ENCODE results near the gene SMAD3.

Gene SMAD3

GRCh38 chr15:67196672-67197363 is 131.4 kb downstream of the SMAD3 start (continued):
- TF ChIP-seq ZNF140 (tag by site-specific recombination; IDR thresholded peaks at IDR 0.05): no peak
- TF ChIP-seq, protein P1, sequence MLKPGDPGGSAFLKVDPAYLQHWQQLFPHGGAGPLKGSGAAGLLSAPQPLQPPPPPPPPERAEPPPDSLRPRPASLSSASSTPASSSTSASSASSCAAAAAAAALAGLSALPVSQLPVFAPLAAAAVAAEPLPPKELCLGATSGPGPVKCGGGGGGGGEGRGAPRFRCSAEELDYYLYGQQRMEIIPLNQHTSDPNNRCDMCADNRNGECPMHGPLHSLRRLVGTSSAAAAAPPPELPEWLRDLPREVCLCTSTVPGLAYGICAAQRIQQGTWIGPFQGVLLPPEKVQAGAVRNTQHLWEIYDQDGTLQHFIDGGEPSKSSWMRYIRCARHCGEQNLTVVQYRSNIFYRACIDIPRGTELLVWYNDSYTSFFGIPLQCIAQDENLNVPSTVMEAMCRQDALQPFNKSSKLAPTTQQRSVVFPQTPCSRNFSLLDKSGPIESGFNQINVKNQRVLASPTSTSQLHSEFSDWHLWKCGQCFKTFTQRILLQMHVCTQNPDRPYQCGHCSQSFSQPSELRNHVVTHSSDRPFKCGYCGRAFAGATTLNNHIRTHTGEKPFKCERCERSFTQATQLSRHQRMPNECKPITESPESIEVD (tag by site-specific recombination; IDR thresholded peaks at IDR 0.05): no peak
- TF ChIP-seq GLIS1 (tag by site-specific recombination; IDR thresholded peaks at IDR 0.05): no peak
- no peak for TF ChIP-seq ZNF211 (tag by site-specific recombination; IDR thresholded peaks at IDR 0.05; ENCODE audit: low read depth)
- TF ChIP-seq, protein P2, sequence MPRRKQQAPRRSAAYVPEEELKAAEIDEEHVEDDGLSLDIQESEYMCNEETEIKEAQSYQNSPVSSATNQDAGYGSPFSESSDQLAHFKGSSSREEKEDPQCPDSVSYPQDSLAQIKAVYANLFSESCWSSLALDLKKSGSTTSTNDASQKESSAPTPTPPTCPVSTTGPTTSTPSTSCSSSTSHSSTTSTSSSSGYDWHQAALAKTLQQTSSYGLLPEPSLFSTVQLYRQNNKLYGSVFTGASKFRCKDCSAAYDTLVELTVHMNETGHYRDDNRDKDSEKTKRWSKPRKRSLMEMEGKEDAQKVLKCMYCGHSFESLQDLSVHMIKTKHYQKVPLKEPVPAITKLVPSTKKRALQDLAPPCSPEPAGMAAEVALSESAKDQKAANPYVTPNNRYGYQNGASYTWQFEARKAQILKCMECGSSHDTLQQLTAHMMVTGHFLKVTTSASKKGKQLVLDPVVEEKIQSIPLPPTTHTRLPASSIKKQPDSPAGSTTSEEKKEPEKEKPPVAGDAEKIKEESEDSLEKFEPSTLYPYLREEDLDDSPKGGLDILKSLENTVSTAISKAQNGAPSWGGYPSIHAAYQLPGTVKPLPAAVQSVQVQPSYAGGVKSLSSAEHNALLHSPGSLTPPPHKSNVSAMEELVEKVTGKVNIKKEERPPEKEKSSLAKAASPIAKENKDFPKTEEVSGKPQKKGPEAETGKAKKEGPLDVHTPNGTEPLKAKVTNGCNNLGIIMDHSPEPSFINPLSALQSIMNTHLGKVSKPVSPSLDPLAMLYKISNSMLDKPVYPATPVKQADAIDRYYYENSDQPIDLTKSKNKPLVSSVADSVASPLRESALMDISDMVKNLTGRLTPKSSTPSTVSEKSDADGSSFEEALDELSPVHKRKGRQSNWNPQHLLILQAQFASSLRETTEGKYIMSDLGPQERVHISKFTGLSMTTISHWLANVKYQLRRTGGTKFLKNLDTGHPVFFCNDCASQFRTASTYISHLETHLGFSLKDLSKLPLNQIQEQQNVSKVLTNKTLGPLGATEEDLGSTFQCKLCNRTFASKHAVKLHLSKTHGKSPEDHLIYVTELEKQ (tag by site-specific recombination; IDR thresholded peaks at IDR 0.05; ENCODE audit: borderline replicate concordance): no peak; the same call in 1 of the 2 replicates
- no peak for TF ChIP-seq ZNF169 (tag by site-specific recombination; IDR thresholded peaks at IDR 0.05)
- no peak for TF ChIP-seq ZNF645 (tag by site-specific recombination; IDR thresholded peaks at IDR 0.05)
- no peak for TF ChIP-seq ZNF155 (tag by site-specific recombination; IDR thresholded peaks at IDR 0.05)
- no peak for TF ChIP-seq ZBTB10 (tag by site-specific recombination; IDR thresholded peaks at IDR 0.05)
- TF ChIP-seq ZNF354C (tag by site-specific recombination; IDR thresholded peaks at IDR 0.05; ENCODE audit: borderline replicate concordance, low read depth): no peak
- no peak for TF ChIP-seq ZFP41 (tag by site-specific recombination; IDR thresholded peaks at IDR 0.05; ENCODE audit: borderline replicate concordance)
- no peak for TF ChIP-seq MEIS1 (CRISPR knock-in tag; IDR thresholded peaks at IDR 0.05; ENCODE audit: borderline replicate concordance)
- no peak for TF ChIP-seq ZNF677 (tag by site-specific recombination; IDR thresholded peaks at IDR 0.05)
- TF ChIP-seq, protein P3, sequence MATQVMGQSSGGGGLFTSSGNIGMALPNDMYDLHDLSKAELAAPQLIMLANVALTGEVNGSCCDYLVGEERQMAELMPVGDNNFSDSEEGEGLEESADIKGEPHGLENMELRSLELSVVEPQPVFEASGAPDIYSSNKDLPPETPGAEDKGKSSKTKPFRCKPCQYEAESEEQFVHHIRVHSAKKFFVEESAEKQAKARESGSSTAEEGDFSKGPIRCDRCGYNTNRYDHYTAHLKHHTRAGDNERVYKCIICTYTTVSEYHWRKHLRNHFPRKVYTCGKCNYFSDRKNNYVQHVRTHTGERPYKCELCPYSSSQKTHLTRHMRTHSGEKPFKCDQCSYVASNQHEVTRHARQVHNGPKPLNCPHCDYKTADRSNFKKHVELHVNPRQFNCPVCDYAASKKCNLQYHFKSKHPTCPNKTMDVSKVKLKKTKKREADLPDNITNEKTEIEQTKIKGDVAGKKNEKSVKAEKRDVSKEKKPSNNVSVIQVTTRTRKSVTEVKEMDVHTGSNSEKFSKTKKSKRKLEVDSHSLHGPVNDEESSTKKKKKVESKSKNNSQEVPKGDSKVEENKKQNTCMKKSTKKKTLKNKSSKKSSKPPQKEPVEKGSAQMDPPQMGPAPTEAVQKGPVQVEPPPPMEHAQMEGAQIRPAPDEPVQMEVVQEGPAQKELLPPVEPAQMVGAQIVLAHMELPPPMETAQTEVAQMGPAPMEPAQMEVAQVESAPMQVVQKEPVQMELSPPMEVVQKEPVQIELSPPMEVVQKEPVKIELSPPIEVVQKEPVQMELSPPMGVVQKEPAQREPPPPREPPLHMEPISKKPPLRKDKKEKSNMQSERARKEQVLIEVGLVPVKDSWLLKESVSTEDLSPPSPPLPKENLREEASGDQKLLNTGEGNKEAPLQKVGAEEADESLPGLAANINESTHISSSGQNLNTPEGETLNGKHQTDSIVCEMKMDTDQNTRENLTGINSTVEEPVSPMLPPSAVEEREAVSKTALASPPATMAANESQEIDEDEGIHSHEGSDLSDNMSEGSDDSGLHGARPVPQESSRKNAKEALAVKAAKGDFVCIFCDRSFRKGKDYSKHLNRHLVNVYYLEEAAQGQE (tag by site-specific recombination; IDR thresholded peaks at IDR 0.05): no peak
- TF ChIP-seq ZSCAN5A (tag by site-specific recombination; IDR thresholded peaks at IDR 0.05): no peak
- no peak for TF ChIP-seq FEZF1 (tag by site-specific recombination; IDR thresholded peaks at IDR 0.05)
- TF ChIP-seq ZNF24 (tag by site-specific recombination; IDR thresholded peaks at IDR 0.05): peak; percentile 77; the same call in 1 of the 2 replicates
- no peak for TF ChIP-seq ZNF585B (tag by site-specific recombination; IDR thresholded peaks at IDR 0.05)
- peak; percentile 80; the same call in 1 of the 2 replicates for TF ChIP-seq ZNF324 (tag by site-specific recombination; IDR thresholded peaks at IDR 0.05)
- TF ChIP-seq ZNF112 (tag by site-specific recombination; IDR thresholded peaks at IDR 0.05): no peak
- TF ChIP-seq ZNF558 (tag by site-specific recombination; IDR thresholded peaks at IDR 0.05): no peak
- TF ChIP-seq, protein P4, sequence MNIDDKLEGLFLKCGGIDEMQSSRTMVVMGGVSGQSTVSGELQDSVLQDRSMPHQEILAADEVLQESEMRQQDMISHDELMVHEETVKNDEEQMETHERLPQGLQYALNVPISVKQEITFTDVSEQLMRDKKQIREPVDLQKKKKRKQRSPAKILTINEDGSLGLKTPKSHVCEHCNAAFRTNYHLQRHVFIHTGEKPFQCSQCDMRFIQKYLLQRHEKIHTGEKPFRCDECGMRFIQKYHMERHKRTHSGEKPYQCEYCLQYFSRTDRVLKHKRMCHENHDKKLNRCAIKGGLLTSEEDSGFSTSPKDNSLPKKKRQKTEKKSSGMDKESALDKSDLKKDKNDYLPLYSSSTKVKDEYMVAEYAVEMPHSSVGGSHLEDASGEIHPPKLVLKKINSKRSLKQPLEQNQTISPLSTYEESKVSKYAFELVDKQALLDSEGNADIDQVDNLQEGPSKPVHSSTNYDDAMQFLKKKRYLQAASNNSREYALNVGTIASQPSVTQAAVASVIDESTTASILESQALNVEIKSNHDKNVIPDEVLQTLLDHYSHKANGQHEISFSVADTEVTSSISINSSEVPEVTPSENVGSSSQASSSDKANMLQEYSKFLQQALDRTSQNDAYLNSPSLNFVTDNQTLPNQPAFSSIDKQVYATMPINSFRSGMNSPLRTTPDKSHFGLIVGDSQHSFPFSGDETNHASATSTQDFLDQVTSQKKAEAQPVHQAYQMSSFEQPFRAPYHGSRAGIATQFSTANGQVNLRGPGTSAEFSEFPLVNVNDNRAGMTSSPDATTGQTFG (tag by site-specific recombination; IDR thresholded peaks at IDR 0.05; ENCODE audit: borderline replicate concordance): no peak
